B cell (primary cell): ENCODE data around the gene SCNM1. TPM values are rescaled to one million over a fixed set of nuclear protein-coding genes. Genes with fewer than 3 reads are reported as not detected.

Experiments used
- ATAC-seq: fragments of 200-7000 bp; cut with Tn5 transposase; one replicate; pipeline ENCODE4 v1.10.0; 2021; ENCODE audit warnings: low read depth, mild to moderate bottlenecking, moderate number of reproducible peaks, moderate library complexity
- CTCF ChIA-PET: fragments of 350-600 bp; sonication (Branson Sonifier 250); formaldehyde crosslinking; loops from one replicate; lab custom pipeline; 2021; ENCODE audit warnings: antibody characterized with exemption, inconsistent platforms; lab: Charles Lee
- POLR2A ChIA-PET: fragments of 350-600 bp; sonication (Branson Sonifier 250); formaldehyde crosslinking; loops from one replicate; lab custom pipeline; 2021; ENCODE audit warnings: antibody characterized with exemption; lab: Charles Lee
- DNase-seq: peaks from one replicate; pipeline ENCODE4 v3.0.0; 2013
- H2AFZ ChIP-seq: 2 replicates; pipeline ENCODE4 v1.6.1; 2012; ENCODE audit warnings: mild to moderate bottlenecking, low read depth, low read length; ENCODE audit not compliant: insufficient read depth, poor library complexity, severe bottlenecking
- H3K27ac ChIP-seq, 2 donors: 1 replicate in 1 of 2; 2 replicates in 1 of 2; pipeline ENCODE4 v1.5.1; 2012 to 2013; ENCODE audit warnings: low read length in 2 of 2, mild to moderate bottlenecking in 2 of 2, moderate library complexity in 1 of 2
- H3K27me3 ChIP-seq, 4 experiments: fragments of 200-600 bp in 1 of 4; sonication (generic) in 1 of 4; replicated peaks in 1 of 4; 1 replicate in 2 of 4; 2 replicates in 2 of 4; pipeline versions ENCODE4 v1.6.1 to v1.7.0; 2013 to 2016; ENCODE audit warnings: low read length in 3 of 4, mild to moderate bottlenecking in 2 of 4, mixed read lengths in 1 of 4, moderate library complexity in 1 of 4; ENCODE audit not compliant: insufficient read depth in 4 of 4, control insufficient read depth in 3 of 4; ENCODE audit errors: control extremely low read depth in 1 of 4
- H3K36me3 ChIP-seq, 2 experiments: replicated peaks in 1 of 2; 1 replicate in 1 of 2; 2 replicates in 1 of 2; pipeline versions ENCODE4 v1.6.1 to v1.7.1; 2013; ENCODE audit warnings: low read length in 1 of 2; ENCODE audit not compliant: insufficient read depth in 2 of 2, control insufficient read depth in 1 of 2; ENCODE audit errors: control extremely low read depth in 1 of 2, extremely low read depth in 1 of 2
- H3K4me1 ChIP-seq, 2 donors: fragments of 200-600 bp in 1 of 2; sonication (generic) in 1 of 2; 1 replicate in 1 of 2; 2 replicates in 1 of 2; pipeline versions ENCODE4 v1.5.1 to v1.6.1; 2013 to 2017; ENCODE audit warnings: low read length in 2 of 2; ENCODE audit not compliant: control insufficient read depth in 2 of 2, insufficient read depth in 2 of 2
- H3K4me2 ChIP-seq: replicated peaks from 2 replicates; pipeline ENCODE3; 2012; ENCODE audit warnings: mild to moderate bottlenecking, low read depth, low read length; ENCODE audit not compliant: poor library complexity, severe bottlenecking
- H3K4me3 ChIP-seq, 5 experiments: fragments of 200-600 bp in 1 of 5; sonication (generic) in 1 of 5; 1 replicate in 3 of 5; 2 replicates in 2 of 5; pipeline versions ENCODE4 v1.5.1 to v1.7.0; 2011 to 2016; ENCODE audit warnings: low read length in 4 of 5, mild to moderate bottlenecking in 4 of 5, low read depth in 2 of 5, control low read depth in 1 of 5, moderate library complexity in 1 of 5; ENCODE audit not compliant: insufficient read depth in 1 of 5; ENCODE audit errors: control extremely low read depth in 1 of 5, extremely low read depth in 1 of 5
- H3K79me2 ChIP-seq: fragments of 200-600 bp; sonication (generic); one replicate; pipeline ENCODE4 v1.6.0; 2016; ENCODE audit warnings: low read length; ENCODE audit not compliant: control insufficient read depth, insufficient read depth
- H3K9ac ChIP-seq: fragments of 200-600 bp; sonication (generic); 2 replicates; pipeline ENCODE4 v1.6.1; 2017; ENCODE audit warnings: mild to moderate bottlenecking, low read length, moderate library complexity
- H3K9me3 ChIP-seq, 3 donors: one replicate each; pipeline versions ENCODE4 v1.6.1 to v1.7.1; 2013; ENCODE audit warnings: low read length in 2 of 3; ENCODE audit not compliant: control insufficient read depth in 2 of 3, insufficient read depth in 1 of 3; ENCODE audit errors: control extremely low read depth in 1 of 3
- H4K20me1 ChIP-seq: 2 replicates; pipeline ENCODE4 v1.6.0; 2012; ENCODE audit warnings: mild to moderate bottlenecking, low read length; ENCODE audit not compliant: insufficient read depth, control insufficient read depth, poor library complexity, severe bottlenecking
- H3K27ac Mint-ChIP-seq: one replicate; pipeline ENCODE4 v1.8.0; 2021; ENCODE audit warnings: mixed read lengths
- H3K27me3 Mint-ChIP-seq: one replicate; pipeline ENCODE4 v1.8.0; 2021; ENCODE audit warnings: mixed read lengths
- H3K4me1 Mint-ChIP-seq: one replicate; pipeline ENCODE4 v1.8.0; 2021; ENCODE audit warnings: mixed read lengths
- H3K4me3 Mint-ChIP-seq: one replicate; pipeline ENCODE4 v1.8.0; 2021; ENCODE audit warnings: mixed read lengths
- H3K9me3 Mint-ChIP-seq: one replicate; pipeline ENCODE4 v1.8.0; 2022; ENCODE audit warnings: mixed read lengths; ENCODE audit not compliant: insufficient read depth
- EZH2 ChIP-seq: IDR thresholded peaks from 2 replicates; pipeline ENCODE4 v1.6.1; 2012; ENCODE audit warnings: borderline replicate concordance, low read depth, mild to moderate bottlenecking, moderate library complexity, low read length; ENCODE audit not compliant: insufficient read depth, poor library complexity, severe bottlenecking
- WGBS: methylation state at CpG from one replicate; pipeline ENCODE4 v1.1.5; 2013; ENCODE audit warnings: missing lambda C conversion rate; ENCODE audit not compliant: insufficient coverage; 5-methylcytosine and 5-hydroxymethylcytosine counted together
- intact Hi-C: fragments of 100-400 bp; cut with micrococcal nuclease; formaldehyde crosslinking; loops from one replicate; pipeline ENCODE4 v1.10.0; 2022
- polyA plus RNA-seq: library from polyadenylated mRNA; depleted of rRNA; stranded (reverse); fragments of >200 nt; gene quantifications from 2 replicates; pipeline ENCODE4 v1.2.3, GENCODE V29; 2012
- total RNA-seq, 2 donors: library from RNA; stranded (reverse); fragments of 120-200 nt in 1 of 2; gene quantifications; 1 replicate in 1 of 2; 2 replicates in 1 of 2; pipeline versions ENCODE4 v1.2.3 to v1.2.4, GENCODE V29; 2013 to 2022
- TF ChIP-seq, protein P1 (sequence below): fragments of 200-600 bp; IDR thresholded peaks from one replicate; pipeline ENCODE4 v1.8.0; 2022; ENCODE audit warnings: antibody characterized with exemption, mild to moderate bottlenecking

SCNM1 gene
- total and polyA plus RNA-seq, 2 donors (not counting 1 experiment from before 2014, with no cell fraction given) = 46.5 to 53.6 TPM

DNA sequence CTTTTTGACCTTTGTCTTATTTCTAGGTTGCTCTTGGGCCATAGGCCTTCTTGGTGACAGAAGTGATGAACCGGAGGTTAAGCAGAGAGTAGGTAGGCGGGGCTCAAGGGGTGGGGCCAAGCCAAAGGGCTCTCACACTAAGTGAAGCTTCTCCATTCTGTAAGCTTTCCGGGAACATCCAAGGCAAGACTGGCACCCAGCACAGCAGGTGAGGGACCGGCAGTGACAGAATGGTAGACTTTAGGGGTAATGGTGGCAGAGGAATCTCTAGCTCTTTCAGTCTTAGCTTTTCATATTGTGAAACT lies 9.5 kb upstream of the SCNM1 start, which contains the start of gene TNFAIP8L2:
Gene TNFAIP8L2, plus strand, starts transcription at position 135 of the 305 bp plus-strand sequence. CDS start 2,049 bp downstream, outside the sequence.
- peak within 1 kb of the TSS; percentile 99 for H3K4me3 Mint-ChIP-seq
- 0% methylated on average over 4 of the region's 4 CpGs for WGBS
- Histone ChIP-seq H3K9me3 (no peaks in the 10 kb centered on the region), H3K4me2 (peak within 1 kb of the TSS; percentile 86), H3K4me3 (peak within 1 kb of the TSS; percentile 72 to 98 (median 72)), H3K9ac (peak within 1 kb of the TSS; percentile 78), H3K79me2 (peaks cover 40% of the 10 kb centered on the region), H3K27ac (peak within 1 kb of the TSS; percentile 29 to 79), H3K27me3 (no peaks in the 10 kb centered on the region), H3K36me3 (peaks cover 1 to 26% of the 10 kb centered on the region in 2 experiments), H3K4me1 (peaks cover 30 to 37% of the 10 kb centered on the region in 2 donors), H4K20me1 (peaks cover 6% of the 10 kb centered on the region), H2AFZ (peak within 1 kb of the TSS; percentile 66)
- H3K27me3 Mint-ChIP-seq = no peaks in the 10 kb centered on the region
- H3K27ac Mint-ChIP-seq = peak within 1 kb of the TSS; percentile 97
- ATAC-seq (peak; percentile 85), DNase-seq (peak; percentile 77)
- intact Hi-C loops = loop anchor here (1.0 to 2.0 kb wide), 10 partner anchors 9 to 177 kb away; partner anchors contain the start of genes C1orf56, CDC42SE1, GABPB2 and LYSMD1
- H3K4me1 Mint-ChIP-seq = peaks cover 41% of the 10 kb centered on the region
- CTCF ChIA-PET = interaction anchor here (0.6 to 9.6 kb wide), 24 partner anchors 9 to 234 kb away, joined by 3 to 227 read pairs (median 4); partner anchors contain the start of genes GABPB2, MLLT11, PSMD4 and TMOD4
- H3K9me3 Mint-ChIP-seq = no peaks in the 10 kb centered on the region
- POLR2A ChIA-PET = interaction anchor here (0.5 to 1.6 kb wide), 5 partner anchors 10 to 329 kb away, joined by 3 to 5 read pairs (median 3); partner anchors contain the start of genes LYSMD1 and SCNM1
- TF ChIP-seq, protein P1, sequence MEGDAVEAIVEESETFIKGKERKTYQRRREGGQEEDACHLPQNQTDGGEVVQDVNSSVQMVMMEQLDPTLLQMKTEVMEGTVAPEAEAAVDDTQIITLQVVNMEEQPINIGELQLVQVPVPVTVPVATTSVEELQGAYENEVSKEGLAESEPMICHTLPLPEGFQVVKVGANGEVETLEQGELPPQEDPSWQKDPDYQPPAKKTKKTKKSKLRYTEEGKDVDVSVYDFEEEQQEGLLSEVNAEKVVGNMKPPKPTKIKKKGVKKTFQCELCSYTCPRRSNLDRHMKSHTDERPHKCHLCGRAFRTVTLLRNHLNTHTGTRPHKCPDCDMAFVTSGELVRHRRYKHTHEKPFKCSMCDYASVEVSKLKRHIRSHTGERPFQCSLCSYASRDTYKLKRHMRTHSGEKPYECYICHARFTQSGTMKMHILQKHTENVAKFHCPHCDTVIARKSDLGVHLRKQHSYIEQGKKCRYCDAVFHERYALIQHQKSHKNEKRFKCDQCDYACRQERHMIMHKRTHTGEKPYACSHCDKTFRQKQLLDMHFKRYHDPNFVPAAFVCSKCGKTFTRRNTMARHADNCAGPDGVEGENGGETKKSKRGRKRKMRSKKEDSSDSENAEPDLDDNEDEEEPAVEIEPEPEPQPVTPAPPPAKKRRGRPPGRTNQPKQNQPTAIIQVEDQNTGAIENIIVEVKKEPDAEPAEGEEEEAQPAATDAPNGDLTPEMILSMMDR = no peak
- no peak for TF ChIP-seq EZH2

DNA sequence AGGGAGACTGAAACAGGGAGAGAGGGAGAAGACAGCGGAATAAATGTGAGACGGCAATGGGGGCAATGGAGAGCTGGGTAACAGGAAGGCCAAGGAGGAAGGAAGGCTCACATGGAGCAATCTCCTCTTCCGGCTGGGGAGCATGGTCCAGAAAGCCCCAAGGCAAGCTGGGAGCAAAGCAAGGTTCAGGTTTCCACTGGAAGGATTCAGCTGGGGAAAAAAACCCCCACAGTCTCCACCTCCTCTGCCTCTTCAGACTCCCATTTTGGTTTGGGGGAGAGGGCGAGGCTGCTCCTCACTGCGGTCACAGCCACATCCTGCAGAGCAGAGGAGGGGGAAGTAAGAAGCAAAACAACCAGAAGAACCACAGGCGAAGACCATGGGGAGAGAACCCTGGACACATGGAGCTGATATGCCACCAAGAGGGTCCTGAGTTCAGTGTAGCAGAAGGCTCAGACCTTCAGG lies 8.8 kb upstream of the SCNM1 start:
- intact Hi-C loops = loop anchor here (2.0 kb wide), 3 partner anchors 26 to 126 kb away; partner anchors contain the start of genes C1orf56 and ZNF687
- ChIA-PET POLR2A (interaction anchor here (0.5 to 1.6 kb wide), 6 partner anchors 9 to 329 kb away, joined by 3 to 7 read pairs (median 4); partner anchors contain the start of genes LYSMD1 and SCNM1), CTCF (interaction anchor here (0.6 to 9.6 kb wide), 26 partner anchors 8 to 247 kb away, joined by 3 to 227 read pairs (median 4); partner anchors contain the start of genes GABPB2, MLLT11, PSMD4 and TMOD4)
- peaks cover 44% of the 10 kb centered on the region for H3K4me1 Mint-ChIP-seq
- no peaks in the 10 kb centered on the region for H3K9me3 Mint-ChIP-seq
- H3K36me3 ChIP-seq = peaks cover 1 to 26% of the 10 kb centered on the region in 2 experiments
- peak overlapping the region; percentile 99 for H3K4me3 Mint-ChIP-seq
- ATAC-seq (peak; percentile 13), DNase-seq (peak; percentile 59)
- peak overlapping the region; percentile 86 for H3K4me2 ChIP-seq
- H3K4me1 ChIP-seq = peaks cover 30 to 38% of the 10 kb centered on the region in 2 donors
- H3K4me3 ChIP-seq = peak overlapping the region; percentile 72 to 98 (median 72)
- 0% methylated on average over 3 of the region's 6 CpGs for WGBS
- H3K9me3 ChIP-seq = no peaks in the 10 kb centered on the region
- peak overlapping the region; percentile 97 for H3K27ac Mint-ChIP-seq
- TF ChIP-seq, protein P1 = no peak
- no peak for TF ChIP-seq EZH2
- peak overlapping the region; percentile 66 for H2AFZ ChIP-seq
- H3K79me2 ChIP-seq = peaks cover 42% of the 10 kb centered on the region
- H3K27me3 Mint-ChIP-seq = no peaks in the 10 kb centered on the region
- H3K9ac ChIP-seq = peak overlapping the region; percentile 78
- peaks cover 10% of the 10 kb centered on the region for H4K20me1 ChIP-seq
- H3K27ac ChIP-seq = peak overlapping the region; percentile 29 to 79
- H3K27me3 ChIP-seq = no peaks in the 10 kb centered on the region
